OCI-LY7 (cell line): Measurements from ENCODE around the gene NAV3. TPM values are rescaled to one million over a fixed set of nuclear protein-coding genes. Genes with fewer than 3 reads are reported as not detected.

ENCODE experiments used
- BruUV-seq: library from RNA; stranded (reverse); fragments of 400-500 nt; replicated peaks from 2 replicates; lab custom pipeline; 2021; lab: Mats Ljungman, UMichigan
- CTCF ChIA-PET: fragments of 300-600 bp; sonication (Branson Sonifier 250); formaldehyde crosslinking; loops from one replicate; lab custom pipeline; 2022; ENCODE audit warnings: antibody characterized with exemption; ENCODE audit not compliant: unreplicated experiment; lab: Charles Lee
- POLR2A ChIA-PET: fragments of 300-600 bp; sonication (Branson Sonifier 250); formaldehyde crosslinking; loops from one replicate; lab custom pipeline; 2022; ENCODE audit warnings: antibody characterized with exemption; lab: Charles Lee
- DNase-seq: peaks from one replicate; pipeline ENCODE4 v3.0.0-alpha.2; 2015; ENCODE audit warnings: low spot score
- H2AFZ ChIP-seq: fragments of 200-600 bp; sonication (generic), shearing (Covaris generic); 2 replicates; pipeline ENCODE4 v1.6.1; 2014; ENCODE audit warnings: mild to moderate bottlenecking, antibody characterized with exemption, low read length, moderate library complexity
- H3K27ac ChIP-seq: fragments of 200-600 bp; sonication (generic); 2 replicates; pipeline ENCODE4 v1.5.1; 2014; ENCODE audit warnings: mixed run types, low read depth, mild to moderate bottlenecking, moderate library complexity, low read length, inconsistent platforms; ENCODE audit not compliant: poor library complexity, severe bottlenecking
- H3K36me3 ChIP-seq: fragments of 200-600 bp; sonication (generic); 2 replicates; pipeline ENCODE4 v1.6.1; 2014; ENCODE audit warnings: mild to moderate bottlenecking, antibody characterized with exemption, low read length, moderate library complexity, mixed read lengths; ENCODE audit not compliant: insufficient read depth
- H3K4me1 ChIP-seq: fragments of 200-600 bp; sonication (generic); 2 replicates; pipeline ENCODE4 v1.5.1; 2014; ENCODE audit warnings: mild to moderate bottlenecking, low read length; ENCODE audit not compliant: insufficient read depth, poor library complexity, severe bottlenecking
- H3K4me2 ChIP-seq: fragments of 200-600 bp; sonication (generic); 2 replicates; pipeline ENCODE4 v1.6.1; 2014; ENCODE audit warnings: mild to moderate bottlenecking, low read length
- H3K4me3 ChIP-seq: fragments of 200-600 bp; sonication (generic); 2 replicates; pipeline ENCODE4 v1.5.1; 2014; ENCODE audit warnings: mild to moderate bottlenecking, low read depth, low read length; ENCODE audit not compliant: poor library complexity, severe bottlenecking
- H3K79me2 ChIP-seq: fragments of 200-600 bp; sonication (generic); 2 replicates; pipeline ENCODE4 v1.6.1; 2016; ENCODE audit warnings: low read depth, mild to moderate bottlenecking, low read length, moderate library complexity, mixed read lengths; ENCODE audit not compliant: insufficient read depth
- H3K9me2 ChIP-seq: fragments of 200-600 bp; sonication (generic); 2 replicates; pipeline ENCODE4 v1.6.1; 2016; ENCODE audit warnings: mild to moderate bottlenecking, low read length, mixed read lengths; ENCODE audit not compliant: insufficient read depth
- H3K9me3 ChIP-seq: fragments of 200-600 bp; sonication (generic); 2 replicates; pipeline ENCODE4 v1.6.1; 2014; ENCODE audit warnings: mild to moderate bottlenecking, mixed run types, low read length, mixed read lengths
- H4K20me1 ChIP-seq: fragments of 200-600 bp; sonication (generic); 2 replicates; pipeline ENCODE4 v1.6.1; 2014; ENCODE audit warnings: mild to moderate bottlenecking, antibody characterized with exemption, low read length, moderate library complexity, mixed read lengths; ENCODE audit not compliant: insufficient read depth
- CTCF ChIP-seq: fragments of 200-600 bp; sonication (generic); conservative IDR thresholded peaks from 2 replicates; pipeline ENCODE4 v1.5.1; 2014; ENCODE audit warnings: mild to moderate bottlenecking, antibody characterized with exemption, low read length, moderate library complexity, mixed read lengths
- EZH2phosphoT487 ChIP-seq: fragments of 200-600 bp; sonication (generic); IDR thresholded peaks from 2 replicates; pipeline ENCODE4 v1.6.1; 2018; ENCODE audit warnings: low read depth, borderline replicate concordance, mild to moderate bottlenecking, mixed run types, antibody characterized with exemption, low read length, moderate library complexity, mixed read lengths
- intact Hi-C: fragments of 100-400 bp; cut with micrococcal nuclease; formaldehyde crosslinking; loops from one replicate; pipeline ENCODE4 v1.10.0; 2022; ENCODE audit not compliant: unreplicated experiment
- total RNA-seq, 2 experiments: library from RNA; depleted of rRNA in 1 of 2; stranded (reverse); fragments of >200 nt in 1 of 2; shearing (Covaris generic) in 1 of 2; gene quantifications; 2 replicates each; pipeline ENCODE4 v1.2.3, GENCODE V29; 2014 to 2022

NAV3 gene
- total RNA-seq, 2 experiments from 2014 or later = 0.68 to 1.6 TPM

- TF ChIP-seq CTCF = no peak
- TF ChIP-seq EZH2phosphoT487 = no peak
- Histone ChIP-seq H3K9me2 (no peaks in the 10 kb centered on the region), H4K20me1 (no peaks in the 10 kb centered on the region), H3K36me3 (no peaks in the 10 kb centered on the region; the same call in 1 of the 2 replicates), H3K4me3 (no peak overlapping the region), H2AFZ (peak overlapping the region; percentile 47; the same call in 1 of the 2 replicates), H3K4me2 (no peak overlapping the region), H3K9me3 (peaks cover 12% of the 10 kb centered on the region; the same call in 1 of the 2 replicates), H3K27ac (no peak overlapping the region), H3K79me2 (no peaks in the 10 kb centered on the region), H3K4me1 (peaks cover 40% of the 10 kb centered on the region)
- ChIA-PET CTCF (no interaction called here), POLR2A (interaction anchor here (0.7 kb wide), 1 partner anchor 96 kb away, joined by 3 read pairs; no protein-coding TSS in a partner anchor)
- intact Hi-C loops = no loop called here
- no peak for DNase-seq
- no TSS peak for BruUV-seq
These were observed 20.0 kb downstream of the NAV3 start for GRCh38 chr12:77850698-77851097.

GRCh38 chr12:77855548-77855947, 24.9 kb downstream of the NAV3 start:
- DNase-seq = no peak
- ChIA-PET POLR2A (interaction anchor here (1.1 kb wide), 1 partner anchor 9 kb away, joined by 4 read pairs; no protein-coding TSS in a partner anchor), CTCF (no interaction called here)
- peaks cover 12% of the 10 kb centered on the region; the same call in 1 of the 2 replicates for H3K9me3 ChIP-seq
- peak overlapping the region; percentile 68; the same call in 1 of the 2 replicates for H2AFZ ChIP-seq
- no peaks in the 10 kb centered on the region; the same call in 1 of the 2 replicates for H3K36me3 ChIP-seq
- no peaks in the 10 kb centered on the region for H4K20me1 ChIP-seq
- H3K4me1 ChIP-seq = peaks cover 12% of the 10 kb centered on the region
- BruUV-seq = no TSS peak
- TF ChIP-seq EZH2phosphoT487 (no peak), CTCF (no peak)
- intact Hi-C loops = no loop called here
- no peak overlapping the region for H3K27ac ChIP-seq
- H3K4me2 ChIP-seq = no peak overlapping the region
- H3K4me3 ChIP-seq = no peak overlapping the region
- no peaks in the 10 kb centered on the region for H3K9me2 ChIP-seq
- H3K79me2 ChIP-seq = no peaks in the 10 kb centered on the region

GRCh38 chr12:77861317-77861716, 30.6 kb downstream of the NAV3 start:
- no peak for TF ChIP-seq CTCF
- TF ChIP-seq EZH2phosphoT487 = no peak
- H3K9me3 ChIP-seq = no peaks in the 10 kb centered on the region
- CTCF ChIA-PET = no interaction called here
- POLR2A ChIA-PET = interaction anchor here (0.7 to 1.5 kb wide), 3 partner anchors 14 to 1746 kb away, joined by 3 to 4 read pairs (median 4); no protein-coding TSS in a partner anchor
- no peaks in the 10 kb centered on the region for H3K79me2 ChIP-seq
- no peaks in the 10 kb centered on the region for H4K20me1 ChIP-seq
- H3K4me1 ChIP-seq = peaks cover 12% of the 10 kb centered on the region
- H3K4me2 ChIP-seq = no peak overlapping the region
- no TSS peak for BruUV-seq
- no peaks in the 10 kb centered on the region for H3K9me2 ChIP-seq
- DNase-seq = no peak
- intact Hi-C loops = no loop called here
- H3K27ac ChIP-seq = no peak overlapping the region
- no peak overlapping the region for H3K4me3 ChIP-seq
- no peaks in the 10 kb centered on the region for H3K36me3 ChIP-seq
- H2AFZ ChIP-seq = peak overlapping the region; percentile 20; the same call in 1 of the 2 replicates
